HepG2 (cell line): ENCODE data around the gene KHK. TPM values are rescaled to one million over a fixed set of nuclear protein-coding genes. Genes with fewer than 3 reads are reported as not detected.

Source experiments
- ARID4A ChIP-seq: sonication (generic); formaldehyde crosslinking; IDR thresholded peaks from 2 replicates; pipeline ENCODE4 v1.5.0; 2020; ENCODE audit warnings: mild to moderate bottlenecking, missing genetic modification reagents, borderline replicate concordance
- DRAP1 ChIP-seq: IDR thresholded peaks from 2 replicates; pipeline ENCODE4 v1.6.1; 2016; ENCODE audit warnings: missing genetic modification reagents, missing compliant biosample characterization
- GRHL1 ChIP-seq: sonication (generic); formaldehyde crosslinking; conservative IDR thresholded peaks from 2 replicates; pipeline ENCODE4 v1.8.0; 2022; ENCODE audit warnings: missing genetic modification reagents
- HINFP ChIP-seq: sonication (generic); formaldehyde crosslinking; IDR thresholded peaks from 2 replicates; pipeline ENCODE4 v1.4.0; 2020; ENCODE audit warnings: low read depth, mild to moderate bottlenecking, missing genetic modification reagents
- MTF2 ChIP-seq: sonication (generic); formaldehyde crosslinking; IDR thresholded peaks from 2 replicates; pipeline ENCODE4 v1.5.0; 2020; ENCODE audit warnings: missing genetic modification reagents, borderline replicate concordance
- MXD3 ChIP-seq: IDR thresholded peaks from 2 replicates; pipeline ENCODE4 v1.6.1; 2016; ENCODE audit warnings: mild to moderate bottlenecking, missing biosample characterization, missing genetic modification reagents
- NCOA1 ChIP-seq: sonication (generic); formaldehyde crosslinking; IDR thresholded peaks from 2 replicates; pipeline ENCODE4 v1.9.0; 2021; ENCODE audit warnings: missing genetic modification reagents
- ZFY ChIP-seq: sonication (generic); formaldehyde crosslinking; IDR thresholded peaks from 2 replicates; pipeline ENCODE4 v1.4.0; 2020; ENCODE audit warnings: missing genetic modification reagents
- ZNF414 ChIP-seq: sonication (generic); formaldehyde crosslinking; IDR thresholded peaks from 2 replicates; pipeline ENCODE4 v1.5.0; 2020; ENCODE audit warnings: missing genetic modification reagents
- ZNF451 ChIP-seq: sonication (generic); formaldehyde crosslinking; IDR thresholded peaks from 2 replicates; pipeline ENCODE4 v1.5.0; 2020; ENCODE audit warnings: mild to moderate bottlenecking, missing genetic modification reagents
- ZNF512B ChIP-seq: sonication (generic); formaldehyde crosslinking; IDR thresholded peaks from 2 replicates; pipeline ENCODE4 v1.5.1; 2020; ENCODE audit warnings: missing genetic modification reagents, mild to moderate bottlenecking, borderline replicate concordance
- ZNF549 ChIP-seq: sonication (generic); formaldehyde crosslinking; IDR thresholded peaks from 2 replicates; pipeline ENCODE4 v1.5.0; 2020; ENCODE audit warnings: missing genetic modification reagents
- ZNF552 ChIP-seq: sonication (generic); formaldehyde crosslinking; IDR thresholded peaks from 2 replicates; pipeline ENCODE4 v1.9.0; 2022; ENCODE audit warnings: missing genetic modification reagents, mild to moderate bottlenecking, borderline replicate concordance
- ZNF740 ChIP-seq: sonication (generic); formaldehyde crosslinking; IDR thresholded peaks from 2 replicates; pipeline ENCODE4 v1.4.0; 2020; ENCODE audit warnings: missing genetic modification reagents
- ZNF773 ChIP-seq: sonication (generic); formaldehyde crosslinking; IDR thresholded peaks from 2 replicates; pipeline ENCODE4 v1.4.0; 2020; ENCODE audit warnings: missing genetic modification reagents, borderline replicate concordance
- polyA plus RNA-seq, 8 experiments: library from polyadenylated mRNA; depleted of rRNA in 3 of 8; stranded (reverse) in 7 of 8; unstranded in 1 of 8; fragments of >200 nt; fragmentation: Illumina TruSeq in 4 of 8; extraction: Trizol in 4 of 8; gene quantifications; 2 replicates each; pipeline versions ENCODE4 v1.2.1 to v1.2.3, GENCODE V29; 2011 to 2016; ENCODE audit warnings: low read depth in 4 of 8, missing spikeins in 1 of 8, mixed read lengths in 1 of 8; ENCODE audit not compliant: insufficient read depth in 1 of 8
- total RNA-seq, 5 experiments: library from RNA; depleted of rRNA; stranded (reverse); fragments of >200 nt; fragmentation: Illumina TruSeq; extraction: Trizol; gene quantifications; 2 replicates each; pipeline ENCODE4 v1.2.3, GENCODE V29; 2016; ENCODE audit warnings: low read depth in 1 of 5

Gene KHK
- total and polyA plus RNA-seq, 2 of the 13 experiments (the other 11 are each of a cell fraction or from before 2014, with no cell fraction given), result 40.9 to 99.2 TPM

GRCh38 chr2:27149570-27150405, 63.2 kb downstream of the KHK start (continued):
- 0 out of 2 replicates have a peak, but pooled peaks have one; percentile 40 for TF ChIP-seq MXD3
- TF ChIP-seq DRAP1 (CRISPR knock-in tag), result no peak
- no peak for TF ChIP-seq ZNF552 (CRISPR knock-in tag)
- TF ChIP-seq ZNF414 (CRISPR knock-in tag), result no peak
- TF ChIP-seq HINFP (CRISPR knock-in tag), result no peak
- TF ChIP-seq GRHL1 (CRISPR knock-in tag), result no peak
- TF ChIP-seq ZFY (CRISPR knock-in tag), result no peak
- TF ChIP-seq ZNF740 (CRISPR knock-in tag), result no peak
- no peak for TF ChIP-seq MTF2 (CRISPR knock-in tag)
- no peak for TF ChIP-seq ZNF549 (CRISPR knock-in tag)
- no peak for TF ChIP-seq ZNF512B (CRISPR knock-in tag)
- TF ChIP-seq ZNF451 (CRISPR knock-in tag), result no peak
- no peak for TF ChIP-seq NCOA1
- no peak for TF ChIP-seq ZNF773 (CRISPR knock-in tag)
- no peak for TF ChIP-seq ARID4A (CRISPR knock-in tag)
